PFSK-1 (cell line): ENCODE measurements around the gene HOXB3.

Experiments used
- FOXP2 ChIP-seq: optimal IDR thresholded peaks from 2 replicates; pipeline ENCODE3; 2011; ENCODE audit warnings: borderline replicate concordance, control low read depth, inconsistent platforms; ENCODE audit not compliant: insufficient read depth; ENCODE audit errors: extremely low read length, extremely low read depth
- POLR2AphosphoS5 ChIP-seq: IDR thresholded peaks from 2 replicates; pipeline ENCODE4 v1.6.1; 2012; ENCODE audit warnings: low read depth, mild to moderate bottlenecking, control low read depth, low read length, moderate library complexity
- TAF1 ChIP-seq: IDR thresholded peaks from 2 replicates; pipeline ENCODE4 v1.6.1; 2012; ENCODE audit warnings: low read length, control low read depth, borderline replicate concordance; ENCODE audit not compliant: insufficient read depth
- TF ChIP-seq, protein P1 (sequence below), 2 experiments: IDR thresholded peaks; 2 replicates each; pipeline versions ENCODE4 v1.6.1 to v1.8.0; 2011 to 2012; ENCODE audit warnings: low read depth in 2 of 2, low read length in 2 of 2, control low read depth in 1 of 2, inconsistent platforms in 1 of 2, mild to moderate bottlenecking in 1 of 2, moderate library complexity in 1 of 2; ENCODE audit not compliant: insufficient read depth in 1 of 2

DNA sequence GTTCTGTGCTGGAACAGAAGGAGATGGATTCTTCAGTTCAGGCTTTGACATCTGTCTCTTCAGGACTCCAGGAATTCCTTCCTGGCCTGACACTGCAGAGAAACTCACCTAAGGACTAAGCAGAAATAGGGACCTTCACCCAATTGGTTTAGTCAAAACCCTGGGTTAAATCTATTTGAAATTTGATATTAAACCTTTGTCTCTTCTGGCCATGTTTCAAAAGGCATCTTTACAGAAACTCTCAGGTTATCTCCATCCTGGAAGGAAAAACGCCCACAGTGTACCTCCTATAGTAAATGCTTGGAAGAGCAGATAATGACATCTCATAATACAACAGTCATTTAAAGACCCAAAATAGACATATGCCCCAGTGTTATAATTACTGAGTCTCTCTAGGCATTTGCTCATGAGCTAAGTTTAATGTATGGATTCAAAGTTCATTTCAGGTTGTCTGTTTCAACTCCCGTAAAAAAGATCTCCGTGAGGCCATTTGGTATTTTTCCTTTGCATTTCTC, 6.3 kb downstream of the HOXB3 start:
- TF ChIP-seq TAF1 (no peak), POLR2AphosphoS5 (no peak), FOXP2 (no peak)
- TF ChIP-seq, protein P1, sequence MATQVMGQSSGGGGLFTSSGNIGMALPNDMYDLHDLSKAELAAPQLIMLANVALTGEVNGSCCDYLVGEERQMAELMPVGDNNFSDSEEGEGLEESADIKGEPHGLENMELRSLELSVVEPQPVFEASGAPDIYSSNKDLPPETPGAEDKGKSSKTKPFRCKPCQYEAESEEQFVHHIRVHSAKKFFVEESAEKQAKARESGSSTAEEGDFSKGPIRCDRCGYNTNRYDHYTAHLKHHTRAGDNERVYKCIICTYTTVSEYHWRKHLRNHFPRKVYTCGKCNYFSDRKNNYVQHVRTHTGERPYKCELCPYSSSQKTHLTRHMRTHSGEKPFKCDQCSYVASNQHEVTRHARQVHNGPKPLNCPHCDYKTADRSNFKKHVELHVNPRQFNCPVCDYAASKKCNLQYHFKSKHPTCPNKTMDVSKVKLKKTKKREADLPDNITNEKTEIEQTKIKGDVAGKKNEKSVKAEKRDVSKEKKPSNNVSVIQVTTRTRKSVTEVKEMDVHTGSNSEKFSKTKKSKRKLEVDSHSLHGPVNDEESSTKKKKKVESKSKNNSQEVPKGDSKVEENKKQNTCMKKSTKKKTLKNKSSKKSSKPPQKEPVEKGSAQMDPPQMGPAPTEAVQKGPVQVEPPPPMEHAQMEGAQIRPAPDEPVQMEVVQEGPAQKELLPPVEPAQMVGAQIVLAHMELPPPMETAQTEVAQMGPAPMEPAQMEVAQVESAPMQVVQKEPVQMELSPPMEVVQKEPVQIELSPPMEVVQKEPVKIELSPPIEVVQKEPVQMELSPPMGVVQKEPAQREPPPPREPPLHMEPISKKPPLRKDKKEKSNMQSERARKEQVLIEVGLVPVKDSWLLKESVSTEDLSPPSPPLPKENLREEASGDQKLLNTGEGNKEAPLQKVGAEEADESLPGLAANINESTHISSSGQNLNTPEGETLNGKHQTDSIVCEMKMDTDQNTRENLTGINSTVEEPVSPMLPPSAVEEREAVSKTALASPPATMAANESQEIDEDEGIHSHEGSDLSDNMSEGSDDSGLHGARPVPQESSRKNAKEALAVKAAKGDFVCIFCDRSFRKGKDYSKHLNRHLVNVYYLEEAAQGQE (IDR thresholded peaks at IDR 0.05; ENCODE audit: insufficient read depth in 1 of 2, low read depth in 2 of 2, low read length in 2 of 2), result no peak
